Panc1 (cell line): ENCODE results near the gene IL15. TPM values are rescaled to one million over a fixed set of nuclear protein-coding genes. Genes with fewer than 3 reads are reported as not detected.

ENCODE experiments used
- ATAC-seq: fragments of 200-7000 bp; cut with Tn5 transposase; 2 replicates; pipeline ENCODE4 v1.9.1; 2020; ENCODE audit warnings: mild to moderate bottlenecking, moderate library complexity
- BruUV-seq: library from RNA; stranded (reverse); fragments of 400-500 nt; replicated peaks from 2 replicates; lab custom pipeline; 2021; lab: Mats Ljungman, UMichigan
- CTCF ChIA-PET: fragments of 300-600 bp; sonication (Branson Sonifier 250); formaldehyde crosslinking; loops from one replicate; lab custom pipeline; 2022; ENCODE audit warnings: antibody characterized with exemption; lab: Charles Lee
- POLR2A ChIA-PET: fragments of 300-600 bp; sonication (Branson Sonifier 250); formaldehyde crosslinking; loops from one replicate; lab custom pipeline; 2022; ENCODE audit warnings: antibody characterized with exemption; lab: Charles Lee
- DNase-seq: peaks from one replicate; pipeline ENCODE4 v3.0.0-alpha.2; 2010; ENCODE audit warnings: low read depth, low spot score
- H3K27ac ChIP-seq: 2 replicates; pipeline ENCODE4 v1.5.1; 2011; ENCODE audit warnings: mild to moderate bottlenecking, low read length, inconsistent platforms
- H3K27me3 ChIP-seq: fragments of 200-500 bp; sonication (Bioruptor generic); 2 replicates; pipeline ENCODE4 v1.6.0; 2014; ENCODE audit warnings: low read length, inconsistent platforms; ENCODE audit not compliant: control insufficient read depth, insufficient read depth
- H3K36me3 ChIP-seq: fragments of 200-500 bp; sonication (Bioruptor generic); 2 replicates; pipeline ENCODE4 v1.5.1; 2014; ENCODE audit warnings: inconsistent platforms, mild to moderate bottlenecking, low read length, moderate library complexity; ENCODE audit not compliant: control insufficient read depth, insufficient read depth
- H3K4me1 ChIP-seq: 2 replicates; pipeline ENCODE4 v1.5.1; 2011; ENCODE audit warnings: inconsistent platforms, mild to moderate bottlenecking, low read length, moderate library complexity; ENCODE audit not compliant: control insufficient read depth, insufficient read depth
- H3K4me3 ChIP-seq, 2 experiments: 2 replicates each; pipeline ENCODE4 v1.5.1; 2011 to 2012; ENCODE audit warnings: low read depth in 2 of 2, low read length in 2 of 2, mild to moderate bottlenecking in 2 of 2, inconsistent platforms in 1 of 2, moderate library complexity in 1 of 2
- H3K9me3 ChIP-seq: fragments of 200-500 bp; sonication (Bioruptor generic); 2 replicates; pipeline ENCODE4 v1.5.1; 2014; ENCODE audit warnings: low read depth, mild to moderate bottlenecking, inconsistent platforms, low read length, moderate library complexity; ENCODE audit not compliant: control insufficient read depth, insufficient read depth
- CTCF ChIP-seq: fragments of 450-650 bp; IDR thresholded peaks from 2 replicates; pipeline ENCODE4 v1.5.1; 2017; ENCODE audit warnings: mild to moderate bottlenecking
- POLR2AphosphoS5 ChIP-seq: IDR thresholded peaks from 2 replicates; pipeline ENCODE4 v1.6.1; 2012; ENCODE audit warnings: mild to moderate bottlenecking, low read depth, low read length, moderate library complexity
- REST ChIP-seq, 2 experiments: IDR thresholded peaks; 2 replicates each; pipeline ENCODE4 v1.6.1; 2011 to 2012; ENCODE audit warnings: low read depth in 2 of 2, control low read depth in 1 of 2, low read length in 1 of 2, mild to moderate bottlenecking in 1 of 2, moderate library complexity in 1 of 2; ENCODE audit not compliant: insufficient read depth in 1 of 2
- SIN3A ChIP-seq: IDR thresholded peaks from 2 replicates; pipeline ENCODE4 v1.6.1; 2012; ENCODE audit warnings: low read depth, mild to moderate bottlenecking, low read length, moderate library complexity, borderline replicate concordance; ENCODE audit not compliant: insufficient read depth
- TCF7L2 ChIP-seq: IDR thresholded peaks from 2 replicates; pipeline ENCODE4 v1.6.1; 2011; ENCODE audit warnings: mild to moderate bottlenecking, low read depth, low read length, inconsistent platforms
- in situ Hi-C: cut with HindIII; loops from 2 replicates; pipeline ENCODE4 v1.10.0; 2016; ENCODE audit warnings: low sequenced_read_pairs, low pct_unique_long_range_greater_than_20kb
- intact Hi-C: fragments of 100-400 bp; cut with micrococcal nuclease; formaldehyde crosslinking; loops from one replicate; pipeline ENCODE4 v1.10.0; 2022; ENCODE audit not compliant: unreplicated experiment
- total RNA-seq: library from RNA; stranded (reverse); gene quantifications from one replicate; pipeline ENCODE4 v1.2.1, GENCODE V29; 2021; ENCODE audit not compliant: unreplicated experiment

The IL15 gene
- total RNA-seq, 1 experiment from 2014 or later, result 2.7 TPM

- H3K36me3 ChIP-seq, result no peaks in the 10 kb centered on the region
- no peaks in the 10 kb centered on the region for H3K27me3 ChIP-seq
- no peak overlapping the region for H3K27ac ChIP-seq
- H3K9me3 ChIP-seq, result no peaks in the 10 kb centered on the region
- TF ChIP-seq SIN3A, result no peak
- no peak for TF ChIP-seq REST (IDR thresholded peaks at IDR 0.05; ENCODE audit: insufficient read depth in 1 of 2, low read depth in 2 of 2, low read length in 1 of 2)
- no peak for TF ChIP-seq TCF7L2
- TF ChIP-seq CTCF, result no peak
- no peak for TF ChIP-seq POLR2AphosphoS5
- DNase-seq (no peak), ATAC-seq (no peak)
- intact Hi-C loops (no loop called here), in situ Hi-C loops (no loop called here)
- H3K4me3 ChIP-seq, result no peak overlapping the region
- ChIA-PET POLR2A (no interaction called here), CTCF (no interaction called here)
- no peaks in the 10 kb centered on the region for H3K4me1 ChIP-seq
- BruUV-seq, result no TSS peak
Observed at GRCh38 chr4:141692081-141692480, 55.7 kb downstream of the IL15 start.

- CTCF ChIA-PET, result no interaction called here
- no peak overlapping the region for H3K4me3 ChIP-seq
- no peak for TF ChIP-seq SIN3A
- TF ChIP-seq POLR2AphosphoS5, result no peak
- TF ChIP-seq CTCF, result no peak
- TF ChIP-seq TCF7L2, result no peak
- TF ChIP-seq REST (IDR thresholded peaks at IDR 0.05; ENCODE audit: insufficient read depth in 1 of 2, low read depth in 2 of 2, low read length in 1 of 2), result no peak
- no TSS peak for BruUV-seq
- H3K4me1 ChIP-seq, result no peaks in the 10 kb centered on the region
- no peaks in the 10 kb centered on the region for H3K36me3 ChIP-seq
- no peaks in the 10 kb centered on the region for H3K27me3 ChIP-seq
- no peaks in the 10 kb centered on the region for H3K9me3 ChIP-seq
- POLR2A ChIA-PET, result no interaction called here
- DNase-seq (no peak), ATAC-seq (no peak)
- no peak overlapping the region for H3K27ac ChIP-seq
- intact Hi-C loops, result no loop called here
- in situ Hi-C loops, result no loop called here
Observed at GRCh38 chr4:141697116-141697515, 60.7 kb downstream of the IL15 start.
